ENCODE results near the gene WBP1L. TPM values are rescaled to one million over a fixed set of nuclear protein-coding genes. Genes with fewer than 3 reads are reported as not detected.

Gene WBP1L
- total RNA-seq, 3 donors from 2014 or later (not counting 1 experiment from before 2014, with no cell fraction given): 34.6 to 48.4 (median 47.9) TPM

- 75% methylated on average over 3 of the region's 3 CpGs for WGBS (ENCODE audit: insufficient coverage)
Measured at GRCh38 chr10:102726274-102726673, 17.5 kb upstream of the WBP1L start.

GRCh38 chr10:102727037-102727818 lies 16.5 kb upstream of the WBP1L start:
- intact Hi-C loops (cut with micrococcal nuclease): loop anchor here (5.0 kb wide), 1 partner anchor 340 kb away; no protein-coding TSS in a partner anchor

More at GRCh38 chr10:102726274-102726673, 17.5 kb upstream of the WBP1L start:
- Histone ChIP-seq H3K27ac (ENCODE audit: low read length) (no peak overlapping the region), H3K9me3 (ENCODE audit: control insufficient read depth, insufficient read depth, low read length) (no peaks in the 10 kb centered on the region), H3K36me3 (ENCODE audit: control insufficient read depth, insufficient read depth, low read length) (peaks cover 13% of the 10 kb centered on the region), H3K27me3 (ENCODE audit: control insufficient read depth, insufficient read depth, low read length) (no peaks in the 10 kb centered on the region), H3K4me3 (ENCODE audit: low read length) (no peak overlapping the region), H3K4me1 (ENCODE audit: control insufficient read depth, insufficient read depth, low read length) (peaks cover 18% of the 10 kb centered on the region)
- Mint-ChIP-seq H3K27ac (no peak overlapping the region), H3K27me3 (ENCODE audit: low read depth in 2 of 2) (no peaks in the 10 kb centered on the region), H3K4me3 (no peak overlapping the region), H3K36me3 (no peaks in the 10 kb centered on the region), H3K4me1 (peaks cover 11 to 15% of the 10 kb centered on the region in 2 donors), H3K9me3 (no peaks in the 10 kb centered on the region)
- DNase-seq (no peak), ATAC-seq (no peak)
- intact Hi-C loops (cut with micrococcal nuclease): loop anchor here (5.0 kb wide), 1 partner anchor 341 kb away; no protein-coding TSS in a partner anchor
- TF ChIP-seq, protein P1, sequence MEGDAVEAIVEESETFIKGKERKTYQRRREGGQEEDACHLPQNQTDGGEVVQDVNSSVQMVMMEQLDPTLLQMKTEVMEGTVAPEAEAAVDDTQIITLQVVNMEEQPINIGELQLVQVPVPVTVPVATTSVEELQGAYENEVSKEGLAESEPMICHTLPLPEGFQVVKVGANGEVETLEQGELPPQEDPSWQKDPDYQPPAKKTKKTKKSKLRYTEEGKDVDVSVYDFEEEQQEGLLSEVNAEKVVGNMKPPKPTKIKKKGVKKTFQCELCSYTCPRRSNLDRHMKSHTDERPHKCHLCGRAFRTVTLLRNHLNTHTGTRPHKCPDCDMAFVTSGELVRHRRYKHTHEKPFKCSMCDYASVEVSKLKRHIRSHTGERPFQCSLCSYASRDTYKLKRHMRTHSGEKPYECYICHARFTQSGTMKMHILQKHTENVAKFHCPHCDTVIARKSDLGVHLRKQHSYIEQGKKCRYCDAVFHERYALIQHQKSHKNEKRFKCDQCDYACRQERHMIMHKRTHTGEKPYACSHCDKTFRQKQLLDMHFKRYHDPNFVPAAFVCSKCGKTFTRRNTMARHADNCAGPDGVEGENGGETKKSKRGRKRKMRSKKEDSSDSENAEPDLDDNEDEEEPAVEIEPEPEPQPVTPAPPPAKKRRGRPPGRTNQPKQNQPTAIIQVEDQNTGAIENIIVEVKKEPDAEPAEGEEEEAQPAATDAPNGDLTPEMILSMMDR (IDR thresholded peaks at IDR 0.05): no peak

DNA sequence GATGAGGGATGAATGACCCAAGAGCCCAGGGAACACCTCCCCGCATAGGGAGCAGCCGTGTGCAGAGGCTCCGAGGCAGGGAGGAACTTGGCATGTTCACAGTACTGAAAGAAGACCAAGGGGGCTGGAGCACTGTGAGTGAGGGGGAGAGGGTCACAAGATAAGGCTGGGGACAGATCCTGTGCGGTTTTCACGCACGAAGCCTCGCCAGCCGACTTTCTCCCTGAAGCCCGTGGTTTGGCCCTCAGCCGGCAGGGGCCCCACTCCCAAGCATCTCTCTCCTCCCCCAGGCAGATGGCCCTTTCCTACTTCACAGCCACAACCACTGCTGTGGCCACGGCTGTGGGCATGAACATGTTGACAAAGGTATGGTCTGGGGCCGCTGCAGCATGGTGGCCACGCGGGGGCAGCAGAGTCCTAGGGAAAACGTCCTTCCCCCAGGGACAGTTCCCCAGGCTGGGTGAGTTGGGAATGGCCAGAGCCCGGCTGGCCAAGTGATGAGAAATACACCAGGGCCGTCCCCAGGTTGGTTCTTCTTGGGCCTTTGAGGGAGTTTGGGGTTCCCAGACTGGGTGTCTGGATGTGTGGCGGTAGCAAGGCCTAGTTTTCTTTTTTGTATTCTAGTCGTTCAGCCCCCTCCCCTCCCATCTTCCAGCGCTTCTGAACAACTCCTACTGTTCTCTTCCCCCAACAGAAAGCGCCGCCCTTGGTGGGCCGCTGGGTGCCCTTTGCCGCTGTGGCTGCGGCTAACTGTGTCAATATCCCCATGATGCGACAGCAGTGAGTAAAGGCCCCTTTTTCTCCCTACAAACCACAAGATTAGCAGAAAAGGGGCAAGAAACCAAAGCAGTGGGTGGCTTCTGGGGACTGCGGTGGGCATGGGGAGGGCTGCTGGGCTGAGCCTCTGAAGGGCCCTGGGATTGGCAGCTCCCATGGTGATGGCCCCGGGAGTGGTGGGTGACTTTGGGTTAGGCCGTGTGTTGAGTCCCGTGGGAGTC lies 14.4 kb upstream of the WBP1L start:
- Histone ChIP-seq H3K27ac (ENCODE audit: low read length) (peak overlapping the region; percentile 24), H3K4me3 (ENCODE audit: low read length) (no peak overlapping the region), H3K36me3 (ENCODE audit: control insufficient read depth, insufficient read depth, low read length) (peaks cover 15% of the 10 kb centered on the region), H3K27me3 (ENCODE audit: control insufficient read depth, insufficient read depth, low read length) (no peaks in the 10 kb centered on the region), H3K9me3 (ENCODE audit: control insufficient read depth, insufficient read depth, low read length) (no peaks in the 10 kb centered on the region), H3K4me1 (ENCODE audit: control insufficient read depth, insufficient read depth, low read length) (peaks cover 18% of the 10 kb centered on the region)
- TF ChIP-seq, protein P1 (IDR thresholded peaks at IDR 0.05): peak; percentile 72
- Mint-ChIP-seq H3K27ac (peak overlapping the region; percentile 26 to 83), H3K36me3 (no peaks in the 10 kb centered on the region), H3K4me3 (peak overlapping the region; percentile 31), H3K4me1 (peaks cover 11 to 15% of the 10 kb centered on the region in 2 donors), H3K27me3 (ENCODE audit: low read depth in 2 of 2) (no peaks in the 10 kb centered on the region), H3K9me3 (no peaks in the 10 kb centered on the region)
- WGBS (ENCODE audit: insufficient coverage): 46% methylated on average over 29 of the region's 30 CpGs
- ATAC-seq (peak; percentile 87 to 95 (median 91)), DNase-seq (peak; percentile 67 to 70)
- intact Hi-C loops (cut with micrococcal nuclease): loop anchor here (1.0 to 5.0 kb wide), 2 partner anchors 172 to 338 kb away; no protein-coding TSS in a partner anchor

More at GRCh38 chr10:102727037-102727818, 16.5 kb upstream of the WBP1L start:
- H3K4me1 ChIP-seq (ENCODE audit: control insufficient read depth, insufficient read depth, low read length): peaks cover 18% of the 10 kb centered on the region
- H3K4me1 Mint-ChIP-seq: peaks cover 11 to 15% of the 10 kb centered on the region in 2 donors
- ATAC-seq: no peak
- H3K36me3 Mint-ChIP-seq: no peaks in the 10 kb centered on the region
- DNase-seq: no peak
- H3K27ac ChIP-seq (ENCODE audit: low read length): no peak overlapping the region
- H3K27me3 ChIP-seq (ENCODE audit: control insufficient read depth, insufficient read depth, low read length): no peaks in the 10 kb centered on the region
- H3K9me3 Mint-ChIP-seq: no peaks in the 10 kb centered on the region
- no peak overlapping the region for H3K27ac Mint-ChIP-seq
- TF ChIP-seq, protein P1 (IDR thresholded peaks at IDR 0.05): no peak
- H3K4me3 Mint-ChIP-seq: no peak overlapping the region
- WGBS (ENCODE audit: insufficient coverage): 92% methylated on average over 11 of the region's 13 CpGs
- H3K36me3 ChIP-seq (ENCODE audit: control insufficient read depth, insufficient read depth, low read length): peaks cover 13% of the 10 kb centered on the region
- H3K9me3 ChIP-seq (ENCODE audit: control insufficient read depth, insufficient read depth, low read length): no peaks in the 10 kb centered on the region
- H3K4me3 ChIP-seq (ENCODE audit: low read length): no peak overlapping the region
- H3K27me3 Mint-ChIP-seq (ENCODE audit: low read depth in 2 of 2): no peaks in the 10 kb centered on the region

Measured in natural killer cell (primary cell).